VCaP (cell line): Measurements from ENCODE around the gene HIP1.
"Not testable (repeated sequence)": the region's sequence is repeated elsewhere in the genome, so short reads cannot be mapped to it uniquely, and the experiment has no call there.

Source experiments
- H3K27ac ChIP-seq: fragments of 450-650 bp; 2 replicates; pipeline ENCODE4 v1.5.1; 2017
- TF ChIP-seq, protein P1 (sequence below): fragments of 450-650 bp; conservative IDR thresholded peaks from 2 replicates; pipeline ENCODE4 v1.5.1; 2017; ENCODE audit warnings: mild to moderate bottlenecking, moderate library complexity

The HIP1 gene

DNA sequence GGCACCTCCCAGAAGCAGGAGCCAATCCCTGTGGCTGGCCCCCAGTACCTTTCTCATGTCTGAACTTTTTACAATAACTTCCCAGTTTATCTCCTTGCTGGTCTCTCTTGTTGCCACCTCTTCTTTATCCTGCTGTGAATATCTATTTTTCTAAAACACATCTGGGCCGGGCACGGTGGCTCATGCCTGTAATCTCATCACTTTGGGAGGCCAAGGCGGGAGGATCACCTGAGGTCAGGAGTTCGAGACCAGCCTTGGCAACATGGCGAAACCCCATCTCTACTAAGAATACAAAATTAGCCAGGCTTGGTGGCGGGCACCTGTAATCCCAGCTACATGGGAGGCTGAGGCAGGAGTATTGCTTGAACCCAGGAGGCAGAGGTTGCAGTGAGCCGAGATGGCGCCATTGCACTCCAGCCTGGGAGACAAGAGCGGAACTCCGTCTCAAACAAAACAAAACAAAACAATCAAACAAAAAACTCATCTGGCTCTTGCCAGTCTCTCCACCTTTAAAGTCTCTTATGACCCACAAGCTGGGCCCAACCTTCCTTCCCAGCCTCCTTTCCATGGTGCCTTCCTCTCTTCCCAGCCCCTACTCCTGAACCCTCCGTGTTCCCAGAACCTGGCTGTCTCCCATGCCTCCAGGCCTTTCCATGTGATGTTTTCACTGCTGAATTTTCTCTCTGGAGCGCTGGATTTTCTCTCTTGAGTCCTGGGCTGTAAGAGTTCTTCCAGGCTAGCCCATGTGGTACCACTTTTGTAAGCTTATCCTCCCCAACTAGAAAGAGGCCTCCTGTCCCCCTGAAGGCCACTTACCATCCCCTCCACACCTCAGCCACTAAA, 51.3 kb downstream of the HIP1 start:
- no peak overlapping the region for H3K27ac ChIP-seq
- TF ChIP-seq, protein P1, sequence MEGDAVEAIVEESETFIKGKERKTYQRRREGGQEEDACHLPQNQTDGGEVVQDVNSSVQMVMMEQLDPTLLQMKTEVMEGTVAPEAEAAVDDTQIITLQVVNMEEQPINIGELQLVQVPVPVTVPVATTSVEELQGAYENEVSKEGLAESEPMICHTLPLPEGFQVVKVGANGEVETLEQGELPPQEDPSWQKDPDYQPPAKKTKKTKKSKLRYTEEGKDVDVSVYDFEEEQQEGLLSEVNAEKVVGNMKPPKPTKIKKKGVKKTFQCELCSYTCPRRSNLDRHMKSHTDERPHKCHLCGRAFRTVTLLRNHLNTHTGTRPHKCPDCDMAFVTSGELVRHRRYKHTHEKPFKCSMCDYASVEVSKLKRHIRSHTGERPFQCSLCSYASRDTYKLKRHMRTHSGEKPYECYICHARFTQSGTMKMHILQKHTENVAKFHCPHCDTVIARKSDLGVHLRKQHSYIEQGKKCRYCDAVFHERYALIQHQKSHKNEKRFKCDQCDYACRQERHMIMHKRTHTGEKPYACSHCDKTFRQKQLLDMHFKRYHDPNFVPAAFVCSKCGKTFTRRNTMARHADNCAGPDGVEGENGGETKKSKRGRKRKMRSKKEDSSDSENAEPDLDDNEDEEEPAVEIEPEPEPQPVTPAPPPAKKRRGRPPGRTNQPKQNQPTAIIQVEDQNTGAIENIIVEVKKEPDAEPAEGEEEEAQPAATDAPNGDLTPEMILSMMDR: no peak

GRCh38 chr7:75686551-75686950, 52.2 kb downstream of the HIP1 start:
- TF ChIP-seq, protein P1: no peak
- no peak overlapping the region for H3K27ac ChIP-seq

DNA sequence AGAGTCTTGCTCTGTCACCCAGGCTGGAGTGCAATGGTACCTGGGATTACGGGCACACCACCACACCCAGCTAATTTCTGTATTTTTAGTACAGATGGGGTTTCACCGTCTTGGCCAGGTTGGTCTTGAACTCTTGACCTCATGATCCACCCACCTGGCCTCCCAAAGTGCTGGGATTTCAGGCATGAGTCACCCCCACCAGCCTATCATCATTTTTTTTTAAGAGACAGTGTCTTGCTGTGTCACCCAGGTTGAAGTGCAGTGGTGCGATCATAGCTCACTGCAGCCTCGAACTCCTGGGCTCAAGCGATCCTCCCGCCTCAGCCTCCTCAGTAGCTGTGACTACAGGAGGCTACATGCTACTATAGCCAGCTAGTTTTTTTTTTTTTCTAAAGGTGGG, 56.7 kb downstream of the HIP1 start:
- not testable (repeated sequence) for H3K27ac ChIP-seq

DNA sequence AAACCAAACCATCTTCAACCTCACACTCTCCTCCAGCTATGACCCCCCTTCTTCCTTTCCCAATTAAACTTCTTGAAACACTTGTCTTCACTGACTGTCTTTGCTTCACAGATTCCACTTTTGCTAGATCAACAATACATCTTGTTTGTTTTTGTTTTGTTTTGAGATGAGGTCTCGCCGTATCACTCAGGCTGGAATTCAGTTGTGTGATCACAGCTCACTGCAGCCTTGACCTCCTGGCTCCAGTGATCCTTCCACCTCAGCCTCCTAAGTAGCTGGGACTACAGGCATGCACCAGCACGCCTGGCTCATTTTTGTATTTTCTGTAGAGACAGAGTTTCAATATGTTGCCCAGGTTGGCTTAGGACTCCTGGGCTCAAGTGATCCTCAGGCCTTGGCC, 59.7 kb downstream of the HIP1 start:
- H3K27ac ChIP-seq: no peak overlapping the region
- TF ChIP-seq, protein P1: no peak

GRCh38 chr7:75669579-75669978, 69.2 kb downstream of the HIP1 start:
- TF ChIP-seq, protein P1: no peak
- no peak overlapping the region for H3K27ac ChIP-seq

DNA sequence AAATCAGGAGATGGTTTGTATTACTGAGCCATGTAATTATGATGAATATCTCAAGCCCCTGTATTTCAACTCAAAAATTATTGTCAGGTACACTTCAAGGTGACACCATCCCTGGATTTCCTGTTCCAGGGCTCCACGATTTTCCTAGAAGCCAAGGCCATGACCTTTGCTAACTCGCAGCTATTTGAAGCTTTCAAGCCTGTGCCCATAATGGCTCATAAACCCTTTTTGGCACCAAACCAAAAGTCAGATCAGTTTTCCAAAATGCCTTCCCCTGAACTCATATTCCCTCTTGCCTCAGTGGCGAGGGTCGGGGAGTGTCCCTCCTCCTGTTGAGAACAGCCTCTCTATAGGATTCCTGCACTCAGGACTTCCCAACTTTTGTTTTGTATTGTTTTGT, 70.8 kb downstream of the HIP1 start:
- no peak overlapping the region for H3K27ac ChIP-seq
- TF ChIP-seq, protein P1: no peak

GRCh38 chr7:75663302-75663907, 75.3 kb downstream of the HIP1 start:
- no peak overlapping the region for H3K27ac ChIP-seq
- TF ChIP-seq, protein P1: no peak
